Ammon's horn (tissue), 1 donor: ENCODE measurements around the gene NHEJ1.
A peak's percentile ranks its signal among the peaks of the same experiment; 100 is the strongest.

Experiments
- DNase-seq: peaks from one replicate; pipeline ENCODE4 v3.0.0-alpha.2; 2016; ENCODE audit warnings: low spot score

NHEJ1 gene

DNA sequence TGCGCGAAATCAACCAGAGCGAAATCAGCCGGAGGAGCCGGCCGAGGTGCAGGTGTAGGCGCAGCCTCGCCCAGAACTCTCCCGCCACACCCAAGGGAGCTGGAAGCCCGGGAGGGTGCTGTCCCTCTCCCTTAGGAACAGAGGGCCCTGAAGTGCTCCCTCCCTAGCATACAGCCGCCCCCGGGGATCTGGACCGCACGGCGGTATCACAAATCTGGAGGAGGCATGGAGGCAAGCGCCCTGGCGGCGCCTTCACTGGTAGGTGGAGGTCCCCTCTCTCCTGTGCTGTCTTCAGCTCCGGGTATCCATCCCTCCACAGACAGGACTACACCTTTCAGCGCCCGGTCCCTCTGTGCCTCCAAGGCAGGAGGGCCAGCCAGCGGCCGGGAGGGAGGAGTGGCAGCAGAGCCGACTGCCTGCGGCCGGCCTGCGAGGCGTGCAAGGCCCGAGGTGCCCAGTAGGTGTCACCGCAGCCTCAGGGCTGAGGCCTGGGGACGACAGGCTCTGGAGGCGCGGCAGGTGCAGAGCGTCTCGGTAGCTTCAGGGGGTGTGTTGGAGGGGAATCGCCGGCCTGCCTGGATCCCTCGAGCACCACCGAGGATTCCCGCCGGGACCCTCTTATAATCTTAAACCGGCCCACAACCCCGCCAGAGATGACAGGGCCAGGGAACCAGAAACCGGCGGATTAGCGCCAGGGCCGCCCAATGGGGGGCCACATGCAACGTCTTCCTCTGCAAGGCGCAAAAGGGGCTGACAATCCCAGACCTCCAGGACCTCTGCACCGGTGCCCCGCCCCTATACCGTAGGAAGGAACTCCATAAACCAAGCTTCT lies 102.7 kb downstream of the NHEJ1 start:
- DNase-seq, result peak; percentile 86

DNA sequence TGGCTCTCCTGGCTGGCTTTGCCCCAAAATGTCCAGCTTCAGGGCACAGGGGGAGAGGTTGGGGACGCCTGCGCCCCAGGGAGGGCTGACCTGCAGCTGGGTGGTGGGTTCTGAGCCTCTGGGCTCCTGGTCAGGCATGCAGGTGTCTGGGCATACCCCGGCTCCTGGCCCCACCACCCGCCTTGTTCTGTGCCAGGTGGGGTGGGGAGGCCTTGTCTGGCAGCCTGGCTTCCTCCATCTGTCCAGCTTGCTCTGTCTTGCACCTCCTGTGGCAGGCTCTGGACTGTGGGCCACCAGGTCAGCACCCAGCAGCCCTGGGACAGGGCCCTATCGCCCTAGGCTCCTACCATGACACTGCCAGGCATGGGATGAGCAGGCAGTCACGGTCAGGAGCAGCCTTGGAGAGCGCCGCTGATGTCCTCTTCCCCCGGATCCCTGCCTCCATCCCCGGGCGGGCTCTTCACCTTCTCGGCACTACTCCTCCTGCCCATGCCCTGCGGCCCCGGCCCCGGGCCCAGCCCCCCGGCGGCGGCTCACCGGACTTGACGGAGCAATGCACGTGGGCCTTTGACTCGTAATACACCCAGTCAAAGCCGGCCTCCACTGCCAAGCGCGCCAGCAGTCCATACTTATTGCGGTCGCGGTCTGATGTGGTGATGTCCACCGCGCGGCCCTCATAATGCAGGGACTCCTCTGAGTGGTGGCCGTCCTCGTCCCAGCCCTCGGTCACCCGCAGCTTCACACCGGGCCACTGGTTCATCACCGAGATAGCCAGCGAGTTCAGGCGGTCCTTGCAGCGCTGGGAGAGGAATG lies 103.5 kb downstream of the NHEJ1 start:
- DNase-seq, result no peak

DNA sequence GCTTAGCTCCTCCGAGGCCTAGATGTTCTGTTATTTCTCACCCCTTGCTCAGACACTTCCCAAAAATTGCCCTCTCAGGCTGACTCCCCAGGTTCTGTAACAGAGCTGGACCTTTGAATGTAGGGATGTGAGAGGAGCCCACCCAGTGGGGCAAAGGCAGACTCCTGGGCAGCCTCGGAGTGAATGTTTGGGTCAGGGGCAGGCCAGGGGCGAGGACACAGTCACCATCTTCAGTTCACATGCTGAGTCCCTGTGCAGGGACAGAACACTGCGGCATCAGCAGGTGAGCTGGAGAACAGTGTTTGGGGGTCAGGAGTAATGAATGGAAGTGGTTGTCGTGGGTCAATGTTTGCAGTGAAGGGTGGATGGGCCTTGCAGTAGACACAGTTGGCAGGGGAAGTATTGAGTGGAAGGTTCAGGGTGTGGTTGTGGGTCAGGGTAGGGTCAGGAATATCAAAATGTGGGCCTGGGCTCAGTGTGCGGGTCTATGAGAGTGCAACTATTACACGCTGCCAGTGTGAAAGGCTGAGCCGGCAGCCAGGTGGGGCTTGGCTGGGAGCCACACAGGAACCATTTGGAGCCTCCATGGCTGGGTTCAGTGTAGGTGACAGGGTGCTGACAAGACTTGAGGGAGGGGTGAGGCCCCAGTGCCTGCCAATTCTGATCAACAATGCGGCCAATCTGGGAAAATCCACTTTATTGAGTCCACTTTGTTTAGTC lies 104.3 kb downstream of the NHEJ1 start:
- DNase-seq, result no peak

DNA sequence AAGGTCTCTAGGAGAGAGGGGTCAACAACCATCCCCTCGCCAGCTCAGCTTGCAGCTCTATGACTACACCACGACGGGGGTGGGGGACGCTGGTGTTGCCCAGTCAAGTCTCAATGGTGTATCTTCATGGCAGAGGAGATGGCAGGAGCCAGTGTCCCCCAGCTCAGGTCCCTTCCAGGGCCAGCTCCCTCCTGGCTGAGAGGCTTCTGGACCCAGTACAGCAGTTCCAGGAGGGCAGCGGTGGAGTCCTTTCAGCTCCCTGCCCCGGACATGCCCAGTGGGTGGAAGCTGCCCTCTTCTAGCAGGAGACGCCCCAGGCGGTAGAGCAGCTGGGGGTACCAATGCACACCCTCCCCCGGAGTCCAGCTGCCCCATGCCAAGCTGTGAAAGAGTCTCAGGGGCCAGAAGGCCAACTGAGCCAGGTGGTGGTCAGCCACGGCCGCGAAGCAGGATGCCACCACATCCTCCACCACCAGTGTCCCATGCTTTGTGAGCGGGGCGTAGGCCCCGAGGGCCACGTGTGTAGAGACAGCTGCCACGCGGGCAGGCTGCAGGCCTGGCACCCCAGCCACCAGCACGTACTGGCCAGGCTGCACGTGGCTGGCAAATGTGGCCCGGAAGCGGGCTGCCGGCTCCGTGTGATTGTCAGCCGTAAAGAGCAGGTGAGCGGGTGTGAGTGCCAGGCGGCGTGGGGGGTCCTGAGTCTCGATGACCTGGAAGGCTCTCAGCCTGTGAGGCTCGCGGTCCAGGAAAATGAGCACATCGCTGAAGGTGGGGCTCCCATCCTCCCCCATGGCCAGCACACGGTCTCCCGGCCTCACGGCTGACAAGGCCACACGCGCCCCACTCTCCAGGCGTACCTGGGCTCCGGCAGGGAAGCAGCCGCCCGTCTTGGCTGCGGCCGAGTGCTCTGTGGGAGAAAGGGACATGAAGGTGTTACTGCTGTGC lies 105.4 kb downstream of the NHEJ1 start:
- no peak for DNase-seq

DNA sequence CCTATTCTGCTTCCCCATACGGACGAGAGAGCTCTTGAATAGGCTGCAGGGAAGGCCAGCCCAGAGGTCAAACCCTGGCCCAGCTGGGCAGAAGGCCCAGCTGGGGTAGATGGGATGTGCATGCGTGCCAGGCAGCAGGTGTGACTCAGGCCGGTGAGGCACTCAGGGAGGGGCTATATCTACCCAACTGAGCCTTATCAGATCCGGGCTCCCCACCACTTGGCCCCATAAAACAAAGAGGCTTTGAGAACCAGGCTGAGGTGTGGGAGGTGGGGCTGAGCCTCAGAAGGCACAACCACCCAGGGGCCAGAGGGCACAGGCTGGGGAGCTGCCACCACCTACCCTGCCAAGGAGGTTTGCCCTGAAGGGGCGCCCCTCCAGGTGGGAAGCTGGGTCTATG lies 111.3 kb downstream of the NHEJ1 start:
- no peak for DNase-seq

DNA sequence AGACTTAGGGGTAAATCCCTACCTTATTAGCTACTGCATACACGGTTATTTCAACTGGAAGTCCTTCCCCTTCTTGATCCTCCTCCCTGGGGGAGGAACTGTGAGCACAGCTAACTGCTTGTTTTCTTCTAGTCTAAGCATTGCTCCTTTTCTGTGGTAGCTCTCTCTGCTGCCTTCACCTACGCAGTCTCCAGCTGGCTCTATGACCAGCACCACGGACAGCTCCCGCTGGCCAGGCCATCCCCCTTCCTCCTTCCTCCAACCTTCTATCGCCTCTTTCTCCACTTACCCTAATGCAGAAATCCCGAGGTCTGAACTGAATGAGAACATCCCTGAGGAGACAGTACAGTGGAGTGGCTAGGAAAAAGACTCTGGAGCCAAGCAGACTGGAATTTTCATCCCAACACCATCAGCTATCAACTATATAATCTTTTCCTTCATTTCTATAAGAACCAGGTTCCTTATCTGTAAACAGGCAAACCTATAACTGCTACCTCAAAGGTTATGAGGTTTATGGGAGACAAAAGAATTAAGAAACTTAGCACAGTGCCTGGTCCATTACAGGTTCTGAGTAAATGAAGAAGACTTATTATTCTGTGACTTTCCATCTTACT lies 114.6 kb downstream of the NHEJ1 start:
- no peak for DNase-seq

DNA sequence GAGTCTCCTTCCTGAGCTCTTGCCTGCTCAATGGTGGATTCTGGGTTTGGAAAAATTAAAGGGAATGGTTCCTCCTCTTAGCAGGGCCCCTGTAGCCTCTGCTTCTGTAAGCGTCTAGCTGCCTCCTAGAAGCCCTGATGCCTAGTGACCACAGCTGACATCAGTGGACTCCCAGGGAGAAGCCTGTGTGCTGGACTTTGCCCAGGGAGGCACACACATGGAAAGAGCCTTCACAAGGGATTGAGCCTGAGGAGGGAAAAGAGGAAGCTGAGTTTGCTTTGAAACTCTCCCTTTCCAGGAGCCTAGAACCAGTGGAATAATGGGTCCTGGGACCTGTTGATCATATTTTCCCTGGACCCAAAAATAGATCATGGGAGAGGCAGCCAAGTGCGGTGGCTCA lies 117.9 kb downstream of the NHEJ1 start:
- DNase-seq, result no peak

DNA sequence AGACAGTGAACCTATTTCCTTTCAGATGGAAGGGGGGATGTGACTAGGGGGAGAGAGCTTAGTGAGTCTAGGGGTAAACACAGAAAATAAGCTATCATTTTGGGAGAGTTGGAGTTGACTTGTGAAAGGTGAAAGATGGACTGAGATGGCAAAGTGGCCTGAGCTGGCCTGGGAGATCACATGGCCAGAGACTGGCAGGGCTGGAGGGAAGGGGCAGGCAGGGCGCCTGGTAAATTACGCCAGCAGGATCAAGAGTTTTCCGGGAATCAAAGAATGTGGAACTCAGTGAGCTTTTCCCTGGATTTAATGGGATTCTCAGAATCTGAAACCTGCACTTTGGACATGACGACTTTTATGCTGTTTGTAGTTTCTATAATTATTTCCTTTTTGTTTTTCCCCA lies 118.5 kb downstream of the NHEJ1 start:
- DNase-seq, result no peak

DNA sequence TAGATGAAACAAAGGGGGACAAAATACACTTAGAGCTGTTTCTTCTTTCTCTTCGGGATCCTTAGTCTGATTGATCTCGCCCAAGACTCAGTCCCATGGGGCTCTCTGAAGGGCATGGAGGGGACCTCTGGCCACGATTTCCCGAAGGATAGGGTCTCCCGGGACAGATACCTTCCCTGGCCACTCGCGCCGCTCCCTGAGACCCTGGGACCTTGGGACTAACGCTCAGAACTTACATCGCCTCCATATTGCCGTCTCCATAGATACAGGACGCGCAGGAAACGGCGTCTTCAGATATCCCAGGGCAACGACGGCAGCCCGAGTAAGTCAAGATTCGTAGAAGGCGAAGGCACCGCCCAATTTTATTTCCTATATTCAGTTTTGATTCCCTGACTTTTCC lies 119.4 kb downstream of the NHEJ1 start, which contains the start of gene CFAP65:
Gene CFAP65 (minus strand): TSS at position 265 of the 400 bp plus-strand sequence. CDS start 2,468 bp downstream, outside the sequence.
- peak; percentile 75 for DNase-seq

DNA sequence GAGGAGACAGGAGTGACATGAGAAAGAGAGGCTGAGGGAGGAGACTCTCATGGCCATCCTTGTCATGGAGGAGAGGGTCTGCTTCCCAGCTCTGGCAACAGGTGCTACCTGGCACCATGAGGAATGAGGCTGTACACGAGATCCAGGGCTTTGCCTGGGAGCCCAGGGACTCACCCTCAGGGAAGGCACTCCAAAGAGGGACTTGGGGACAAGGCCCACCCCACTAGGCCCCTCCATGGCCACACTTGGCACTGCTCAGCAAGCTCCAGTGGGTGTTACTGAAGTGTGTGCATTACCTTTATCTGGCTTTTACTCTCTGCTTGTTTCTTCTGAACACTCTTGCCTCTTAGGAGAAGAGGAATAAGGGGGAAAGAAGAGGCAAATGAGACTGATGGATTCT lies 122.0 kb downstream of the NHEJ1 start:
- DNase-seq, result no peak

DNA sequence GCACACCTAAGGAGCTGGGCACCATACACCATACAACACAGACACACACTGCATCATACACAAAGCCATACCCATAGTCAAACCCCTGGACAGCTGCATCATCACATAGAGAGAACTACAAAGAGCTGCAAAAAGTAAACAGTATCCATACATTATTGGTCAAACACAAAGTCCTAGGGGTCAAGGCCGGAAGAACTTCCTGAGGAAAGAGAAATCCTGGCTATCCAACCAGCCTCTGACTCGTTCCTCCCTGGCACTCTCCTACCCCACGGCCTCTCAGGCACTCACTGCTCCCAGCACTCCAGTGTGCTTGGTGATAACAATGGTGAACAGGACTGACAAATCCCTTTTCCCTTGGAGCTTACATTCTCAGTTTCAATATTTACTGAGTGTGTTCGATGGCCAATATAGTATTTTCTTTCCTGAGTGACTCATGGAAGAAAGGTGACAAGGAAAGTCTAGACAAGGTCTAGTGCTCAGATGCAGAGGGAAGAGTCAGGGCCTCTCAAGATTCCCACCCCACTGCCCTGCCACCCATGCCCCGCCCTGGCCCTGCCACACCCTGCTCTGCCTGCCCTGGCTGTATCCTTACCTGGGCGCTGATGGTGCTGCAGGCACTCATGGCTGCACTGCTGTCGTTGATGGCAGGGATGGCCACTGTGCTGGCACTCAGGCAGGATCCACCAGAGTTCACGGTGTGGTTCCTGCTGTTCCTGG lies 122.7 kb downstream of the NHEJ1 start:
- DNase-seq, result no peak

DNA sequence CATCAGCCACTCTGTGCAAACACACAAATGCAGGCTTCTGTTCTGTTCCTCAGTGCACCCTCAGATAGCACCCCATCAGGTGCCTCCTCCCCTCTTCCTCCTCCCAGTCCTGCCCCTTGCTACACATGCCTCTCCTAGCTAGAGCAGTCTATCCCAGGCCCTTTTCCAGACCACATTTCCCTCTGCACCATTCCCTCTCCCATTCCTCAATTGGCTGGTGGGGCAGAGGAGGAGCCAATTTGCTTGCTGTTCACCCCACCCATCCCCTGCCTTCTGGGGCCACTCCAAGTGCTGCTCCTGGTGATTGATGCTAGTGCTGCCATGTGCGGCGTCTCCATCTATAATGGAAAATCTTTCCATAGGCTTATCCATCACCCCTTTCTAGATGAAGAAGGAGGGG lies 124.7 kb downstream of the NHEJ1 start:
- DNase-seq, result no peak

DNA sequence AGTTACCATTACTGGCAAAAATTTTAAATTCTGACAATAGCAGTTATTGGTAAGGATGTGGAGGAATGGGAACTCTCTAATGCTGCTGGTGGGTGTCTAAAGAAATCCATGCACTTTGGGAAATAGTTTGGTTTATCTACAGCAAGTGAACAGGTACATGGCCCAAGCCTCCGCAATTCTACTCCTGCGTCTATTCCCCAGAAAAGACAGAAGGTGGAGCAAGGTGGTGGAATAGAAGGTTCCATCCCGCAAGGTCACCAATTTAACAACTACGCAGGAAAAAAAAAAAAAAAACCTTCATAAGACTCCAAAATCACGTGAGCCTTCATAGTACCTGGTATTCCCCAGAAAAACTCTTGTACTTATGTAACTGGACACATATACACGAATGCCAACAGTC lies 125.8 kb downstream of the NHEJ1 start:
- DNase-seq, result no peak

DNA sequence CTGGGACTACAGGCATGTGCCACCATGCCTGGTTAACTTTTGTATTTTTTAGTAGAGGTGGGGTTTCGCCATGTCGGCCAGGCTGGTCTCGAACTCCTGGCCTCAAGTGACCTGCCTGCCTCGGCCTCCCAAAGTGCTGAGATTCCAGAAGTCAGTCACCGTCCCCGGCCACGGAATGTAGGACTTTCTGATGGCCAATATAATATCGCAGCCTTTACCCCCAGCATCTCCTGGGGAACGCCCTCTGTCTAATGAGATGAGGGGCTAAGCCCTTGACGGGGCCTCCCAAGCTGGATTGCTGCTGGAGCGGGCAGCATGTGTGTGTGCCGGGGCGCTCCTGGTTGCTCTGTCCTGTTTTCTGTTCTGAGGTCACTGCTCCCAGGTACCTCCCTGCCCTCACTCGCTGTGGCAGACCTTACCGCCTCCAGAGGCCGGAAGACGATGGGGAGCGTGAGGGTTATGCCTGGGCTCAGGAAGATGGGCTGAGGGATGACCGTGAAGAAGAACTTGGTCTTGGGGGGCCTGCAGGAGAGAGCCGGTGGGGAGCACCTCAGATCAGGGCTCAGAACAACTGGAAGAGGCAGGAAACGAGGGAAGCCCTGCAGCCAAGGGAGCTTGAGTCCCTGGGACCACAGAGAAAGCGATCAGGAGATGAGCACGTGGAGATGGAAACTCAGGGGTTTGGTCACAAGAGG lies 128.4 kb downstream of the NHEJ1 start:
- no peak for DNase-seq

DNA sequence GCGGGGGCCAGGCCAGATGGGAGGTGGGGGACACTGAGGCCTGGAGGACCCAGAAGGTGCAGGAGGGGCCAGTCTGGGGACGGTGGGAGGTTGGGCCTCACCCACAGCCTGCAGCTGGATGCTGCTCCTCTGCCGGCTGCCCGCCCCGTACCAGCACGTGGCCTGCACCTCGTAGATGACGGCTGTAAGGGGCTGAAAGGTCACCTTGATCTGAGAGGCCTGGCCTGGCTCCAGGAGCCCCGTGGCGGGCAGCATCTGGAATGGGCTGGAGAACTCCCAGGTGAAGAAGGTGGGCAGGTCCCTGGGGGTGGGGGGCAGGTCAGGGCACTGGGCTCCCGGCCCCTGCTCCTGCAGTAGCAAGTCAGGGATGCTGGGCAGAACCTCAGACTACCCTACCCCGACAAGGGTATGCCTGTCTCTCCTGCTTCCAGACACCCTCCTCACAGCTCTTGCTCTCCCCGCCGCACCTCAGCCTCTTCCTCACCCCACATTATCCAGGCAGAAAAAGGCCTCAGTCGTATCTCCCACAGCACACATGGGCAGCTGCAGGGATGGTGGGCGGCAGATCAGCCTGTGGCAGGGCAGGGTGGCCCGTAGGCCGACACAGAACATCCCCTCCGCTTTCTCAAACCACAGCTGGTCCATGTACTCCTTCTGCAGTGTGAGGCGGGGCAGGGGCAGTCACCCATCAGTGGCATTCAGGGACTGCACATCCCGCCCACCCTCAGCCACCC lies 129.4 kb downstream of the NHEJ1 start:
- no peak for DNase-seq

DNA sequence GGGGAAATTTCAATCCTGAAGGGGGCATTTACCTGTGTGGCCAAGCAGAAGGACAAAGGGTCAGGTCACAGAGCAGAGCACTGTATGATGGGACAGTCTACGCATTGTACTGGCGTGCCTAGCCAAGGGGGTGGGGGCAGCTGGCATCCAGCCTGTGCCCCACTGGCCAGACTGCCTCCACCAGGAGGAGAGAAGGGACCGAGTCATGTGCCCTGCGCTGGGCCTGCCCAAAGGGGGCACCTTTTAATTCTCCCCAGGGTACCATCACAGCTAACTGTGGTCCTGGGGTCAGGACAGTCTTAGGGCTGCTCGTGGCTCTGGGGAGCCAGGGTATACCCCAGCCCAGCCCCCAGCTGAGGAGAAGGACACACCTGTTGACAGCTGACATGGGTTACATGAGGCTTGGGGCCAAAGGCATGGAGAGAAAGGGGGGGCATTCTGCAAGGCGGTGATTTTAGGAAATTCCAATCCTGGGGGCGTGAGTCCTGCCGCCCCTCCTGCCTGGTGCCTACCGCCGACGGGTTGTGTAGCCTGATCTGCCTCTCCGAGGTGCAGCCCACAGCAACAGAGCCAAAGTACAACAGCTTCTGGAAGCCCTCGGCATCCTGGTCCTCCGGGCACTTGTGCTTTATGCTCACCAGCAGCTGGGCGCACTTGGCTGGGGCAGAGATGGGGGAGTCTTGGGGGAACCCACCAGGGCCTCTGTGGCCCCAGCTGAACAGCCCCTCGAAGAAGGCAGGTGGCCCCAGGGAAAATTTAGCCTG lies 130.3 kb downstream of the NHEJ1 start:
- DNase-seq, result no peak

DNA sequence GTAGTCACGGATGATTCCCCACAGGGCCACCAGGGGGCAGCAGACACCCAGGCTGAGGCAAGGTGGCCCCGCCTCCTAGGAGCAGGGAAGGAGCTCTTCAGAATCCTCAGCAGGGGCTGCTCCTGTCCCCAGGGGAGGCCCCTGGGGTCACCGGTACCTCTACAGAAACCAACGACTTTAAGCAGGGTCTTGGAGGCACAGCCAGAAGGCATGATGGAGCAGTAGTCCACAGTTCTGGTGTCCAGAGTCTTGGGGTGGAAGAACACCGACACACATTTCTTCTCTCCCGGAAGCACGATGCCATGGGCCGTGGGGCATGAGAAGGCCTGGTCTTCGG lies 130.8 kb downstream of the NHEJ1 start:
- DNase-seq, result peak; percentile 89
